K562 (cell line): ENCODE measurements around the gene VIM. TPM values are rescaled to one million over a fixed set of nuclear protein-coding genes. Genes with fewer than 3 reads are reported as not detected.

Experiments used
- CXXC5 ChIP-seq: fragments of 250-450 bp; sonication (Bioruptor Pico); IDR thresholded peaks from 2 replicates; pipeline ENCODE4 v1.8.0; 2022; ENCODE audit warnings: inconsistent platforms, mild to moderate bottlenecking, moderate library complexity
- GATAD2A ChIP-seq: fragments of 450-650 bp; IDR thresholded peaks from 2 replicates; pipeline ENCODE4 v1.6.1; 2017
- MGA ChIP-seq: fragments of 450-650 bp; IDR thresholded peaks from 2 replicates; pipeline ENCODE4 v1.6.1; 2016; ENCODE audit warnings: mild to moderate bottlenecking, moderate library complexity
- NCOR1 ChIP-seq: fragments of 450-650 bp; IDR thresholded peaks from 2 replicates; pipeline ENCODE4 v1.6.1; 2016; ENCODE audit warnings: mild to moderate bottlenecking, moderate library complexity
- SIN3B ChIP-seq: fragments of 450-650 bp; IDR thresholded peaks from 2 replicates; pipeline ENCODE4 v1.6.1; 2017; ENCODE audit warnings: low read depth, mild to moderate bottlenecking, moderate library complexity
- SP1 ChIP-seq: sonication (generic); formaldehyde crosslinking; IDR thresholded peaks from 2 replicates; pipeline ENCODE4 v1.8.1; 2022; ENCODE audit warnings: mild to moderate bottlenecking, missing genetic modification reagents
- SUPT5H ChIP-seq: fragments of 450-650 bp; IDR thresholded peaks from 2 replicates; pipeline ENCODE4 v1.6.1; 2016
- TCF7 ChIP-seq: sonication (generic); IDR thresholded peaks from 2 replicates; pipeline ENCODE4 v1.6.1; 2016; ENCODE audit warnings: antibody characterized with exemption, borderline replicate concordance
- U2AF1 ChIP-seq: fragments of 200-400 bp; formaldehyde crosslinking; optimal IDR thresholded peaks from 2 replicates; pipeline ENCODE3; 2017; ENCODE audit warnings: mild to moderate bottlenecking, low read depth, low read length, moderate library complexity
- ZEB2 ChIP-seq: fragments of 450-650 bp; IDR thresholded peaks from 2 replicates; pipeline ENCODE4 v1.6.1; 2016
- ZNF197 ChIP-seq: fragments of 200-800 bp; sonication (Bioruptor generic); IDR thresholded peaks from 2 replicates; pipeline ENCODE4 v1.6.1; 2016; ENCODE audit warnings: low read depth, missing genetic modification characterization, missing compliant biosample characterization
- ZNF239 ChIP-seq: fragments of 250-450 bp; sonication (Bioruptor Pico); IDR thresholded peaks from 2 replicates; pipeline ENCODE4 v1.4.0; 2020; ENCODE audit warnings: mild to moderate bottlenecking
- ZNF586 ChIP-seq: fragments of 450-650 bp; formaldehyde crosslinking; conservative IDR thresholded peaks from 2 replicates; pipeline ENCODE4 v1.4.0; 2020; ENCODE audit warnings: mild to moderate bottlenecking, moderate library complexity
- ZNF778 ChIP-seq: fragments of 450-650 bp; formaldehyde crosslinking; IDR thresholded peaks from 2 replicates; pipeline ENCODE4 v1.4.0; 2020; ENCODE audit warnings: mild to moderate bottlenecking, moderate library complexity
- polyA plus RNA-seq, 8 experiments: library from polyadenylated mRNA; depleted of rRNA in 4 of 8; stranded (reverse) in 5 of 8; unstranded in 3 of 8; fragments of >200 nt; fragmentation: Nextera tagmentation in 2 of 8; fragmentation: Illumina TruSeq in 1 of 8; extraction: Ambion mirVana in 2 of 8; extraction: Trizol in 1 of 8; gene quantifications; 2 replicates each; pipeline versions ENCODE4 v1.2.1 to v1.2.3, GENCODE V29; 2011 to 2014; ENCODE audit warnings: inconsistent platforms in 1 of 8, missing spikeins in 1 of 8
- total RNA-seq, 7 experiments: library from RNA; depleted of rRNA in 6 of 7; stranded (reverse); fragments of >200 nt in 6 of 7; fragmentation: Illumina TruSeq in 2 of 7; extraction: Trizol in 2 of 7; gene quantifications; 2 replicates each; pipeline versions ENCODE4 v1.2.1 to v1.2.3, GENCODE V29; 2011 to 2021; ENCODE audit warnings: low replicate concordance in 1 of 7

The VIM gene
- total and polyA plus RNA-seq, 9 of the 15 experiments (the other 6 are each of a cell fraction or from before 2014, with no cell fraction given): 86.0 to 621 (median 383) TPM

- peak; percentile 84 for TF ChIP-seq MGA
- TF ChIP-seq SUPT5H: peak; percentile 72
- peak; percentile 92 for TF ChIP-seq SP1
- TF ChIP-seq ZEB2: peak; percentile 98
- TF ChIP-seq SIN3B: peak; percentile 97
- no peak for TF ChIP-seq ZNF778 (CRISPR knock-in tag)
- TF ChIP-seq GATAD2A: peak; percentile 69; the same call in 1 of the 2 replicates
- TF ChIP-seq NCOR1: peak; percentile 61
- no peak for TF ChIP-seq ZNF586 (CRISPR knock-in tag)
- TF ChIP-seq ZNF197 (CRISPR knock-in tag): peak; percentile 83; the same call in 1 of the 2 replicates
- TF ChIP-seq TCF7: peak; percentile 48; the same call in 1 of the 2 replicates
- TF ChIP-seq CXXC5 (CRISPR knock-in tag): peak; percentile 95
- TF ChIP-seq U2AF1: peak; percentile 78
- no peak for TF ChIP-seq ZNF239 (CRISPR knock-in tag)
Measured at GRCh38 chr10:17200912-17201793, 26.9 kb upstream of the VIM start, which contains the start of gene TRDMT1 (continued).
